B cell (primary cell): ENCODE data around the gene KRT80. TPM values are rescaled to one million over a fixed set of nuclear protein-coding genes. Genes with fewer than 3 reads are reported as not detected.

Source experiments
- ATAC-seq: fragments of 200-7000 bp; cut with Tn5 transposase; one replicate; pipeline ENCODE4 v1.10.0; 2021; ENCODE audit warnings: low read depth, mild to moderate bottlenecking, moderate number of reproducible peaks, moderate library complexity
- CTCF ChIA-PET: fragments of 350-600 bp; sonication (Branson Sonifier 250); formaldehyde crosslinking; loops from one replicate; lab custom pipeline; 2021; ENCODE audit warnings: antibody characterized with exemption, inconsistent platforms; lab: Charles Lee
- POLR2A ChIA-PET: fragments of 350-600 bp; sonication (Branson Sonifier 250); formaldehyde crosslinking; loops from one replicate; lab custom pipeline; 2021; ENCODE audit warnings: antibody characterized with exemption; lab: Charles Lee
- DNase-seq: peaks from one replicate; pipeline ENCODE4 v3.0.0; 2013
- H2AFZ ChIP-seq: 2 replicates; pipeline ENCODE4 v1.6.1; 2012; ENCODE audit warnings: mild to moderate bottlenecking, low read depth, low read length; ENCODE audit not compliant: insufficient read depth, poor library complexity, severe bottlenecking
- H3K27ac ChIP-seq, 2 donors: 1 replicate in 1 of 2; 2 replicates in 1 of 2; pipeline ENCODE4 v1.5.1; 2012 to 2013; ENCODE audit warnings: low read length in 2 of 2, mild to moderate bottlenecking in 2 of 2, moderate library complexity in 1 of 2
- H3K27me3 ChIP-seq, 4 experiments: fragments of 200-600 bp in 1 of 4; sonication (generic) in 1 of 4; replicated peaks in 1 of 4; 1 replicate in 2 of 4; 2 replicates in 2 of 4; pipeline versions ENCODE4 v1.6.1 to v1.7.0; 2013 to 2016; ENCODE audit warnings: low read length in 3 of 4, mild to moderate bottlenecking in 2 of 4, mixed read lengths in 1 of 4, moderate library complexity in 1 of 4; ENCODE audit not compliant: insufficient read depth in 4 of 4, control insufficient read depth in 3 of 4; ENCODE audit errors: control extremely low read depth in 1 of 4
- H3K36me3 ChIP-seq, 2 experiments: replicated peaks in 1 of 2; 1 replicate in 1 of 2; 2 replicates in 1 of 2; pipeline versions ENCODE4 v1.6.1 to v1.7.1; 2013; ENCODE audit warnings: low read length in 1 of 2; ENCODE audit not compliant: insufficient read depth in 2 of 2, control insufficient read depth in 1 of 2; ENCODE audit errors: control extremely low read depth in 1 of 2, extremely low read depth in 1 of 2
- H3K4me1 ChIP-seq, 2 donors: fragments of 200-600 bp in 1 of 2; sonication (generic) in 1 of 2; 1 replicate in 1 of 2; 2 replicates in 1 of 2; pipeline versions ENCODE4 v1.5.1 to v1.6.1; 2013 to 2017; ENCODE audit warnings: low read length in 2 of 2; ENCODE audit not compliant: control insufficient read depth in 2 of 2, insufficient read depth in 2 of 2
- H3K4me2 ChIP-seq: replicated peaks from 2 replicates; pipeline ENCODE3; 2012; ENCODE audit warnings: mild to moderate bottlenecking, low read depth, low read length; ENCODE audit not compliant: poor library complexity, severe bottlenecking
- H3K4me3 ChIP-seq, 5 experiments: fragments of 200-600 bp in 1 of 5; sonication (generic) in 1 of 5; 1 replicate in 3 of 5; 2 replicates in 2 of 5; pipeline versions ENCODE4 v1.5.1 to v1.7.0; 2011 to 2016; ENCODE audit warnings: low read length in 4 of 5, mild to moderate bottlenecking in 4 of 5, low read depth in 2 of 5, control low read depth in 1 of 5, moderate library complexity in 1 of 5; ENCODE audit not compliant: insufficient read depth in 1 of 5; ENCODE audit errors: control extremely low read depth in 1 of 5, extremely low read depth in 1 of 5
- H3K79me2 ChIP-seq: fragments of 200-600 bp; sonication (generic); one replicate; pipeline ENCODE4 v1.6.0; 2016; ENCODE audit warnings: low read length; ENCODE audit not compliant: control insufficient read depth, insufficient read depth
- H3K9ac ChIP-seq: fragments of 200-600 bp; sonication (generic); 2 replicates; pipeline ENCODE4 v1.6.1; 2017; ENCODE audit warnings: mild to moderate bottlenecking, low read length, moderate library complexity
- H3K9me3 ChIP-seq, 3 donors: one replicate each; pipeline versions ENCODE4 v1.6.1 to v1.7.1; 2013; ENCODE audit warnings: low read length in 2 of 3; ENCODE audit not compliant: control insufficient read depth in 2 of 3, insufficient read depth in 1 of 3; ENCODE audit errors: control extremely low read depth in 1 of 3
- H4K20me1 ChIP-seq: 2 replicates; pipeline ENCODE4 v1.6.0; 2012; ENCODE audit warnings: mild to moderate bottlenecking, low read length; ENCODE audit not compliant: insufficient read depth, control insufficient read depth, poor library complexity, severe bottlenecking
- H3K27ac Mint-ChIP-seq: one replicate; pipeline ENCODE4 v1.8.0; 2021; ENCODE audit warnings: mixed read lengths
- H3K27me3 Mint-ChIP-seq: one replicate; pipeline ENCODE4 v1.8.0; 2021; ENCODE audit warnings: mixed read lengths
- H3K4me1 Mint-ChIP-seq: one replicate; pipeline ENCODE4 v1.8.0; 2021; ENCODE audit warnings: mixed read lengths
- H3K4me3 Mint-ChIP-seq: one replicate; pipeline ENCODE4 v1.8.0; 2021; ENCODE audit warnings: mixed read lengths
- H3K9me3 Mint-ChIP-seq: one replicate; pipeline ENCODE4 v1.8.0; 2022; ENCODE audit warnings: mixed read lengths; ENCODE audit not compliant: insufficient read depth
- EZH2 ChIP-seq: IDR thresholded peaks from 2 replicates; pipeline ENCODE4 v1.6.1; 2012; ENCODE audit warnings: borderline replicate concordance, low read depth, mild to moderate bottlenecking, moderate library complexity, low read length; ENCODE audit not compliant: insufficient read depth, poor library complexity, severe bottlenecking
- WGBS: methylation state at CpG from one replicate; pipeline ENCODE4 v1.1.5; 2013; ENCODE audit warnings: missing lambda C conversion rate; ENCODE audit not compliant: insufficient coverage; 5-methylcytosine and 5-hydroxymethylcytosine counted together
- intact Hi-C: fragments of 100-400 bp; cut with micrococcal nuclease; formaldehyde crosslinking; loops from one replicate; pipeline ENCODE4 v1.10.0; 2022
- polyA plus RNA-seq: library from polyadenylated mRNA; depleted of rRNA; stranded (reverse); fragments of >200 nt; gene quantifications from 2 replicates; pipeline ENCODE4 v1.2.3, GENCODE V29; 2012
- total RNA-seq, 2 donors: library from RNA; stranded (reverse); fragments of 120-200 nt in 1 of 2; gene quantifications; 1 replicate in 1 of 2; 2 replicates in 1 of 2; pipeline versions ENCODE4 v1.2.3 to v1.2.4, GENCODE V29; 2013 to 2022
- TF ChIP-seq, protein P1 (sequence below): fragments of 200-600 bp; IDR thresholded peaks from one replicate; pipeline ENCODE4 v1.8.0; 2022; ENCODE audit warnings: antibody characterized with exemption, mild to moderate bottlenecking

The KRT80 gene
- total and polyA plus RNA-seq, 2 donors (not counting 1 experiment from before 2014, with no cell fraction given) = not detected

GRCh38 chr12:52216100-52216499, 24.3 kb upstream of the KRT80 start:
- Histone ChIP-seq H4K20me1 (no peaks in the 10 kb centered on the region), H3K4me1 (no peaks in the 10 kb centered on the region), H3K9me3 (no peaks in the 10 kb centered on the region), H3K9ac (no peak overlapping the region), H3K27ac (no peak overlapping the region), H3K36me3 (no peaks in the 10 kb centered on the region), H2AFZ (no peak overlapping the region), H3K27me3 (peaks cover 0 to 4% (median 2%) of the 10 kb centered on the region in 4 experiments), H3K79me2 (no peaks in the 10 kb centered on the region), H3K4me2 (no peak overlapping the region), H3K4me3 (no peak overlapping the region)
- DNase-seq (no peak), ATAC-seq (no peak)
- H3K27me3 Mint-ChIP-seq = peaks cover 52% of the 10 kb centered on the region
- ChIA-PET POLR2A (no interaction called here), CTCF (no interaction called here)
- TF ChIP-seq EZH2 = no peak
- TF ChIP-seq, protein P1, sequence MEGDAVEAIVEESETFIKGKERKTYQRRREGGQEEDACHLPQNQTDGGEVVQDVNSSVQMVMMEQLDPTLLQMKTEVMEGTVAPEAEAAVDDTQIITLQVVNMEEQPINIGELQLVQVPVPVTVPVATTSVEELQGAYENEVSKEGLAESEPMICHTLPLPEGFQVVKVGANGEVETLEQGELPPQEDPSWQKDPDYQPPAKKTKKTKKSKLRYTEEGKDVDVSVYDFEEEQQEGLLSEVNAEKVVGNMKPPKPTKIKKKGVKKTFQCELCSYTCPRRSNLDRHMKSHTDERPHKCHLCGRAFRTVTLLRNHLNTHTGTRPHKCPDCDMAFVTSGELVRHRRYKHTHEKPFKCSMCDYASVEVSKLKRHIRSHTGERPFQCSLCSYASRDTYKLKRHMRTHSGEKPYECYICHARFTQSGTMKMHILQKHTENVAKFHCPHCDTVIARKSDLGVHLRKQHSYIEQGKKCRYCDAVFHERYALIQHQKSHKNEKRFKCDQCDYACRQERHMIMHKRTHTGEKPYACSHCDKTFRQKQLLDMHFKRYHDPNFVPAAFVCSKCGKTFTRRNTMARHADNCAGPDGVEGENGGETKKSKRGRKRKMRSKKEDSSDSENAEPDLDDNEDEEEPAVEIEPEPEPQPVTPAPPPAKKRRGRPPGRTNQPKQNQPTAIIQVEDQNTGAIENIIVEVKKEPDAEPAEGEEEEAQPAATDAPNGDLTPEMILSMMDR = no peak
- no peak overlapping the region for H3K27ac Mint-ChIP-seq
- H3K4me3 Mint-ChIP-seq = no peak overlapping the region
- H3K9me3 Mint-ChIP-seq = no peaks in the 10 kb centered on the region
- no peaks in the 10 kb centered on the region for H3K4me1 Mint-ChIP-seq
- intact Hi-C loops = no loop called here
- WGBS = 97% methylated on average over 3 of the region's 4 CpGs

- H3K9me3 ChIP-seq = no peaks in the 10 kb centered on the region
- no peak overlapping the region for H3K4me3 ChIP-seq
- TF ChIP-seq, protein P1 = no peak
- no peak for TF ChIP-seq EZH2
- H3K27ac ChIP-seq = no peak overlapping the region
- no peaks in the 10 kb centered on the region for H3K36me3 ChIP-seq
- no peaks in the 10 kb centered on the region for H3K79me2 ChIP-seq
- H2AFZ ChIP-seq = no peak overlapping the region
- H3K4me1 ChIP-seq = no peaks in the 10 kb centered on the region
- H4K20me1 ChIP-seq = no peaks in the 10 kb centered on the region
- ChIA-PET CTCF (no interaction called here), POLR2A (no interaction called here)
- WGBS = 83% methylated on average over 7 of the region's 7 CpGs
- Mint-ChIP-seq H3K27me3 (peaks cover 49% of the 10 kb centered on the region), H3K4me1 (no peaks in the 10 kb centered on the region), H3K9me3 (no peaks in the 10 kb centered on the region), H3K27ac (no peak overlapping the region), H3K4me3 (no peak overlapping the region)
- no peak for DNase-seq
- ATAC-seq = no peak
- no peak overlapping the region for H3K9ac ChIP-seq
- peaks cover 0 to 3% (median 2%) of the 10 kb centered on the region in 4 experiments for H3K27me3 ChIP-seq
- no peak overlapping the region for H3K4me2 ChIP-seq
- intact Hi-C loops = no loop called here
Measured at GRCh38 chr12:52215587-52216031, 23.8 kb upstream of the KRT80 start.
